Inflammatory macrophage treated with lipopolysaccharide for 1 hour (primary cell): ENCODE data around the gene KCNJ12.
A peak's percentile ranks its signal among the peaks of the same experiment; 100 is the strongest.
"Not testable (repeated sequence)": the region's sequence is repeated elsewhere in the genome, so short reads cannot be mapped to it uniquely, and the experiment has no call there.

Source experiments
- DNase-seq, 2 donors: peaks; one replicate each; pipeline ENCODE4 v3.0.0-alpha.2; 2020 to 2022

The KCNJ12 gene

GRCh38 chr17:21388066-21388465 is 11.9 kb downstream of the KCNJ12 start:
- DNase-seq = no peak

DNA sequence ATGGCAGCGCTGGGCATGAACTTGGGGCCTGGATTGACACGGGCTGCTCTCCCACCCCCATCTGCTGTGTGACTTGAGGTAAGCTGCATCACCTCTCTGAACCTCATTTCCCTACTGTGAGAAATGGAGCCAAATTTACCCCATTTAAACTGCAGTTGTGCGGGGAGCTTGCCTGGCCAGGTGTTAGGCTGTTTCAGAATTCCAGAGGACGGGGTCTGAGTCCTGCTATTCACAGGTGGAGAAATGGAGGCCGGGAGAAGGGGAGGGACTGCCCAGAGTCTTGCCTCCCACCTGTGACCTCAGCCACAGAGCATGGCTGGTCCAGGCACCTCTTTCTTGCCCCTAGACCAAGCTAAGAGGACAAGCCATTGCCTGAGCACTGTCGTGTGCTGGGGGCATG is 12.8 kb downstream of the KCNJ12 start:
- DNase-seq = no peak

DNA sequence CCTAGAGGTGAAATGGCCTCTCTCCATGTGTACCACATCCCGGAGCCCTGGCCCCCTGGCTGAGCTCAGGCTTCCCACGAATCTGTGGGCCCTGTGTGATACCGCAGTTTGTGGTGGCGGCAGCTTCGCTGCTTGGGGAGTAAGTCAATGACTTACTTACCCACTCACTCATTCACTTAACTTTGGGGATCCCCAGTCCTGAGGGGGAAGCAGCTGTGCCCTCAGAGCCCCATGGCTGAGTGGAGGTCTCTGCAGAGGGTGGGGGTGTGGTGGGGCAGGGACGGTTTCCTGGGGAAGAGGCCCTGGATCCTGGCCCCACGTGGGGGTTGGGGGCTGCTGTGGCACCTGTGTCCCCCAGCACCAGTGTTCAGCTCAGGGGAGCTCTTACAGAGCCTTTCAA is 13.2 kb downstream of the KCNJ12 start:
- DNase-seq = no peak

GRCh38 chr17:21390294-21390693 is 14.1 kb downstream of the KCNJ12 start:
- no peak for DNase-seq

GRCh38 chr17:21392266-21392665 is 16.1 kb downstream of the KCNJ12 start:
- no peak for DNase-seq

DNA sequence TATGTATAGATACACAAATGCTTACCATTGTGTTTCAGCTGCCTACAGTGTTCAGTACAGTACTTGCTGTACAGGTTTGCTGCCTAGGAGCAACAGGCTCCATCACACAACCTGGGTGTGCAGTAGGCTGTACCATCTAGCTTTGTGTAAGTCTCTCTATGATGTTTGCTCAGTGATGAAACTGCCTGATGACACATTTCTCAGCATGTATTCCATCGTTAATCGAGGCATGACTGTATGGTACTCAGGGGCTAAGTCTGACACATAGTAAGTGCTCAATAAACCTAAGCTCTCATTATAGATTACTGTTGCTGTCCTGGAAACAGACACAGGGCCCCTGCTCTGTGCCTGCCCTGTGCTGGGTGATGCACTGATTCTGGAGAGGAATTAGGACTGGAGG is 18.1 kb downstream of the KCNJ12 start:
- no peak for DNase-seq

GRCh38 chr17:21395764-21396163 is 19.6 kb downstream of the KCNJ12 start:
- DNase-seq = no peak

- DNase-seq = no peak
Measured at GRCh38 chr17:21396237-21396636, 20.1 kb downstream of the KCNJ12 start.

GRCh38 chr17:21397341-21398190 is 21.4 kb downstream of the KCNJ12 start:
- no peak for DNase-seq

- DNase-seq = no peak
Measured at GRCh38 chr17:21399474-21400186, 23.5 kb downstream of the KCNJ12 start.

DNA sequence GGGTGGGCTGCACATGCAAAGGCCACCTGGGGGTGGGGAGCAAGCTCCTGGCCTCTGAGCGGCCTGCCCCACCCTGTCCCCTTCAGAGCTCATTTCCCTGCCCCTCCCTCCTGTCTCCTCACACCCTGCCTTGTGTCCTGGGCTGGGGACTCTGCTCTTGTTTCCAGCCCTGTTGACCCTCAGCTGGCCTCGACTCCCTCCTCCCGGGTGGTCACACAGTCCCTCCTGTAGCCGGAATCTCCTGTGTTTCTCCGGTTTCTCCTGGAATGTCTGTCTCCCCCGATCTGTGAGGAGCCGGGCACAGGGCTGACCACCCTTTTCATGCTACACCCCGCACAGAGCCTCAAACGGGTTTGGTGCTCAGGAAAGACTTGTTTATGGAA is 24.0 kb downstream of the KCNJ12 start:
- DNase-seq = not testable (repeated sequence)

GRCh38 chr17:21400816-21401593 is 24.8 kb downstream of the KCNJ12 start:
- DNase-seq = no peak

GRCh38 chr17:21402166-21402571 is 26.0 kb downstream of the KCNJ12 start:
- DNase-seq = not testable (repeated sequence)

GRCh38 chr17:21402926-21403325 is 26.8 kb downstream of the KCNJ12 start:
- not testable (repeated sequence) for DNase-seq

DNA sequence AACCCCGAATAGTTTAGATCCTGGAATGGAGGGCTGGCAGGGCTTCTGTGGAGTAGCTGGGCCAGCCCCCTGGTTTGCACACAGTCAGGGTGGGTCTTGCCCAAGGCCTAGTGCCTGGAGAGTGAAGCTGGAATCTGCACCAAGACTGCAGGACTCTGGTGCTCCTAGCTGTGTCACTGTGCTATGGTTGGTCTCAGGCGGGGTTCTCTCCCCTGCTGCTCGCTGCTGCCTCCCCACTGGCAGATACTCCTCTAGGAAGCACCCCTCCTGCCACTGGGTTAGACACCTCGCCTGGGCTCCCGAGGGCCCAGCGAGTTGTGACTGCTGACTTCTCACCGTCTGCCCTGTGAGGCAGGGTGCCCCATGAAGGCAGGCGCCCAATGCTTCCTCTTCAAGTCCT is 27.9 kb downstream of the KCNJ12 start:
- not testable (repeated sequence) for DNase-seq

GRCh38 chr17:21404539-21404938 is 28.4 kb downstream of the KCNJ12 start:
- not testable (repeated sequence) for DNase-seq

GRCh38 chr17:21404956-21405731 is 29.0 kb downstream of the KCNJ12 start:
- peak; percentile 28 to 35 for DNase-seq

GRCh38 chr17:21405904-21406400 is 29.8 kb downstream of the KCNJ12 start:
- not testable (repeated sequence) for DNase-seq

DNA sequence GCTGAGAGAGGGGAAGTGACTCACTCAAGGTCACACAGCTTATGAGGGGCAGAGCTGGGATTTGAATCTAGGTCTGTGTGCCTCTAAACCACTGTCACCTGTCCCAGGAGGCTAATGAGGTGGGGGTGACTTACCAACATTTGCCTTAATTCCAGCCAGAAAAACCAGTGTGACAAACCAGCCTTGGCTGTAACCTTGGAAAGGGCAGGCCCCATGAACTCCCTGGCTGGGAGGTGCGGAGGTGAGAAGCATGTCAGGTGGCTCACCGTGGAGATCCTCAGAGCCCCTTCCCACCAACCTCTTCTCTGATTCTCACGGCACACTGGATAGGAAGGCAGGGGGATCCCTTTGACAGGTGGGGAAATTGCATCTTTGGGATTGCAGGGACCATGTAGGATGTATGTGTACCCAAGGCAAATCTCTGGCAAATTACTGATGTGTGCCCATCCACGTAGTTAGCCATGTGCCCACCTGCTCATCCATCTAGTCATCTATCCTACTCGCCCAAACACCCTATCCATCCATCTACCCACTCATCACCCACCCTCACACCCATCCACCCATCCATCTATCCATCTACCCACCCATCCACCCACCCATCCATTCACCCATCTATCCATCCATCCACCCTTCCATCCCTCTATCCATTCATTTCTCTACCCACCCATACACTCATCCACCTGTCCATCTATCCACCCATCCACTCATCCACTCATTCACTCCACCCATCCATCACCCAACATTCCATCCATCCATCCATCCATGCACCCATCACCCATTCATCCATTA is 30.7 kb downstream of the KCNJ12 start:
- DNase-seq = not testable (repeated sequence)

- not testable (repeated sequence) for DNase-seq
Measured at GRCh38 chr17:21407752-21408151, 31.6 kb downstream of the KCNJ12 start.

GRCh38 chr17:21408224-21408623 is 32.1 kb downstream of the KCNJ12 start:
- DNase-seq = not testable (repeated sequence)
